Aorta (tissue), 5 donors: ENCODE results near the gene HES6. TPM values are rescaled to one million over a fixed set of nuclear protein-coding genes. Genes with fewer than 3 reads are reported as not detected.

Experiments used
- ATAC-seq: fragments of 200-7000 bp; cut with Tn5 transposase; one replicate; pipeline ENCODE4 v1.9.1; 2022; ENCODE audit warnings: moderate library complexity; ENCODE audit not compliant: low FRiP score
- DNase-seq, 2 donors: peaks; one replicate each; pipeline ENCODE4 v3.0.0-alpha.2; 2020
- H3K27ac ChIP-seq, 2 donors: one replicate each; pipeline ENCODE4 v1.5.1; 2013; ENCODE audit warnings: low read length in 2 of 2, mild to moderate bottlenecking in 2 of 2, moderate library complexity in 2 of 2, control low read depth in 1 of 2, inconsistent platforms in 1 of 2, low read depth in 1 of 2
- H3K27me3 ChIP-seq, 2 donors: one replicate each; pipeline ENCODE4 v1.6.1; 2013; ENCODE audit warnings: control low read depth in 1 of 2, low read length in 1 of 2, mild to moderate bottlenecking in 1 of 2, moderate library complexity in 1 of 2; ENCODE audit not compliant: insufficient read depth in 2 of 2, control insufficient read depth in 1 of 2
- H3K36me3 ChIP-seq, 2 donors: one replicate each; pipeline ENCODE4 v1.6.1; 2013; ENCODE audit warnings: control low read depth in 1 of 2, low read length in 1 of 2, mild to moderate bottlenecking in 1 of 2; ENCODE audit not compliant: insufficient read depth in 2 of 2, control insufficient read depth in 1 of 2
- H3K4me1 ChIP-seq, 2 donors: one replicate each; pipeline ENCODE4 v1.6.1; 2013; ENCODE audit warnings: low read length in 2 of 2, control low read depth in 1 of 2, mild to moderate bottlenecking in 1 of 2, moderate library complexity in 1 of 2; ENCODE audit not compliant: insufficient read depth in 2 of 2, control insufficient read depth in 1 of 2
- H3K4me3 ChIP-seq, 2 donors: one replicate each; pipeline ENCODE4 v1.5.1; 2013; ENCODE audit warnings: low read length in 2 of 2, control low read depth in 1 of 2, mild to moderate bottlenecking in 1 of 2
- H3K9me3 ChIP-seq: one replicate; pipeline ENCODE4 v1.6.1; 2013; ENCODE audit warnings: mild to moderate bottlenecking, low read length; ENCODE audit not compliant: control insufficient read depth
- WGBS, 2 donors: extraction: QIAGEN DNeasy Blood & Tissue Kit; methylation state at CpG; one replicate each; pipeline ENCODE4 v1.1.7; 2013; 5-methylcytosine and 5-hydroxymethylcytosine counted together
- intact Hi-C, 2 donors: fragments of 100-400 bp; cut with DNase I; formaldehyde crosslinking; loops; one replicate each; pipeline versions ENCODE4 v1.14.2 to v1.15.0; 2022
- long read RNA-seq, 2 donors: library from polyadenylated mRNA; unstranded; transcript quantifications; one replicate each; pipeline ENCODE4 v2.0.0, GENCODE V29; 2020 to 2021
- polyA plus RNA-seq, 2 donors: library from polyadenylated mRNA; stranded (reverse); fragments of 200-250 nt; gene quantifications; one replicate each; pipeline ENCODE4 v1.2.3, GENCODE V29; 2013
- total RNA-seq, 2 donors: library from RNA; stranded (reverse); fragmentation: NEBNext Ultra II Directional; extraction: Animal tissue kit (Norgen Biotek cat#: 25700); gene quantifications; one replicate each; pipeline ENCODE4 v1.2.1, GENCODE V29; 2021
- donor health status: healthy with polysubstance abuse.
- donor health status: Bipolar disorder and iron deficiency.
- donor health status: DM: no; HTN: no; CAD: no.
- donor health status: DM: no; HTN: no; CAD: no.
- donor health status: DM: yes; HTN: yes; CAD: no.

Gene HES6, protein sequence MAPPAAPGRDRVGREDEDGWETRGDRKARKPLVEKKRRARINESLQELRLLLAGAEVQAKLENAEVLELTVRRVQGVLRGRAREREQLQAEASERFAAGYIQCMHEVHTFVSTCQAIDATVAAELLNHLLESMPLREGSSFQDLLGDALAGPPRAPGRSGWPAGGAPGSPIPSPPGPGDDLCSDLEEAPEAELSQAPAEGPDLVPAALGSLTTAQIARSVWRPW
- total RNA-seq, result 1 to 10 TPM; 3.3 to 5.2 TPM
- polyA plus RNA-seq, result 1 to 10 TPM; 3.3 to 9.4 TPM
- long read RNA-seq, donor 1, partial matches to known transcripts, result 2 of 5 reads
- long read RNA-seq, donor 1, other reads (novel, unspliced or antisense), result 1 of 5 reads
- long read RNA-seq, donor 2, transcript HES6-201 (4 exons, 1,454 nt), result major isoform, 5 of 7 reads
- long read RNA-seq, donor 2, partial matches to known transcripts, result 0 of 7 reads
- long read RNA-seq, donor 2, other reads (novel, unspliced or antisense), result 0 of 7 reads

DNA sequence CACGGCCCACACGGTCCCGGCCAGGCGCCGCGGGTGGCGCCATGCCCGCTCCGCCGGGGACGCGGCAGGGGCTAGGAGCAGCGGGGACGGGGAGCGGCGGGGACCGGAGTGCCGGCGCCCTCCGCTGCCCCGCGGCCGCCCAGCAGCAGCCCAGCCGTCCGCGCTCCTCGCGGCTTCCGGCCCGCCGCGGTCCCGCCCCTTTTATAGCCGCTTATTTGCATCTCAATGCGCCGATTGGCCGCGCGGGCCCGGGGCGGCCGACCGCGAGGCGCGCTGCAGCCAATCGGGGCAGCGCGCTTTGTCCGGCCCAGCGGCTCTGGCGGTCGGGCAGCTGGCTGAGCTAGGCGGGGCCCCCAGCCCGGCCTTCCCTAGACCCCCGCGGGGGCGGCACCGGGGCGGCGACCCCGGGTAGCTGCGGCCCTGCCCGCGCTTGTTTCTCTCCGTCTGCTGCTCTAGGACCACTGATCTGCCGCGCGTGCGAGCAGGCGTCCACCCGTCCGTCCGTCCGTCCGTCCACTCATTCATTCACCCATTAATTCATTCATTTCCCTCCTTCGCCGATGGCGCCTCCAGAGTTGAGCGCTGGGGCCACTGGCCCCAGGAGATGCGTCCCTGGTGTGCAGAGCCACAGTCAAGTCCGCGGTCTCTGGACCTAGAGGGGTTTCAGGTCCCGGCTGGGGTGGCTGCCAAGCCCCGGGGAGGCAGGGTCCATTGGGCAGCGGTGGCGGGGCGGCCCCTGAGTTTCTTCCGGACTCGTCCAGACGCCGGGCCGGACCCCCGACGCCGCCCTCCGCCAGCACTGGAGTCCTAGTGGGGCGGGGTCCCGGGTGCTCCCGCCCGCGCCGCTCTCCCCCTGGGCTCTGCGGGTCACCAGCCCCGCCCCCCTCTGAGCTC, at the start of gene HES6:
HES6 (minus strand) TSS at position 176 of the 894 bp plus-strand sequence; CDS start at position 43, 133 bp downstream.
- intact Hi-C loops, result no loop called here
- H3K27ac ChIP-seq, result no peak within 1 kb of the TSS
- 1% methylated on average over 78 to 105 of the region's 105 CpGs for WGBS, 2 donors
- DNase-seq (peak; percentile 93 to 97), ATAC-seq (peak; percentile 90)
- H3K4me3 ChIP-seq, result peak within 1 kb of the TSS; percentile 50 to 56
- no peaks in the 10 kb centered on the region for H3K4me1 ChIP-seq
- H3K9me3 ChIP-seq, result no peaks in the 10 kb centered on the region
- H3K27me3 ChIP-seq, result no peaks in the 10 kb centered on the region
- H3K36me3 ChIP-seq, result no peaks in the 10 kb centered on the region

DNA sequence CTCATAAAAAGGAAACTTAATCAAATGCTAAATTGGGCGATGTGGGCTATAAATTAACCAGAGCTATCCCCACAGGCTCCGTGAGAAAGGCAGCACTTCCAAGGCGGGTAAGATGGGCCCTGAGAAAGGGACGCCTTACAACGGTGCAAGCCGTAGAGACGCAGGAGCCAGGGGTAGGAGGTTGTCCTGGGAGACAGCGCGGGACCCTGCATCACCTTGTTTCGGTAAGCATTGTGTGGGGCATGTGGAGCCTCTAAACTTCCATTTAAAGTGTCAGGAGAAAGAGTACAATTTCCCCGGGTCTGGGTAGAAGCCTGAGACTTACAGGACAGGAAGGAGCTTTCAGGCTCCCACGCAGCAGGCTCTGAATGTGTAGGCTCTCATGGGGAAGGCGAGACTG, 49.7 kb upstream of the HES6 start:
- H3K9me3 ChIP-seq, result no peaks in the 10 kb centered on the region
- intact Hi-C loops, result no loop called here
- H3K4me3 ChIP-seq, result no peak overlapping the region
- H3K27ac ChIP-seq, result no peak overlapping the region
- WGBS, 2 donors, result 37 to 45% methylated on average over 13 of the region's 13 CpGs
- no peak for ATAC-seq
- DNase-seq, result peak; percentile 46 to 57
- H3K36me3 ChIP-seq, result no peaks in the 10 kb centered on the region
- no peaks in the 10 kb centered on the region for H3K4me1 ChIP-seq
- H3K27me3 ChIP-seq, result no peaks in the 10 kb centered on the region

DNA sequence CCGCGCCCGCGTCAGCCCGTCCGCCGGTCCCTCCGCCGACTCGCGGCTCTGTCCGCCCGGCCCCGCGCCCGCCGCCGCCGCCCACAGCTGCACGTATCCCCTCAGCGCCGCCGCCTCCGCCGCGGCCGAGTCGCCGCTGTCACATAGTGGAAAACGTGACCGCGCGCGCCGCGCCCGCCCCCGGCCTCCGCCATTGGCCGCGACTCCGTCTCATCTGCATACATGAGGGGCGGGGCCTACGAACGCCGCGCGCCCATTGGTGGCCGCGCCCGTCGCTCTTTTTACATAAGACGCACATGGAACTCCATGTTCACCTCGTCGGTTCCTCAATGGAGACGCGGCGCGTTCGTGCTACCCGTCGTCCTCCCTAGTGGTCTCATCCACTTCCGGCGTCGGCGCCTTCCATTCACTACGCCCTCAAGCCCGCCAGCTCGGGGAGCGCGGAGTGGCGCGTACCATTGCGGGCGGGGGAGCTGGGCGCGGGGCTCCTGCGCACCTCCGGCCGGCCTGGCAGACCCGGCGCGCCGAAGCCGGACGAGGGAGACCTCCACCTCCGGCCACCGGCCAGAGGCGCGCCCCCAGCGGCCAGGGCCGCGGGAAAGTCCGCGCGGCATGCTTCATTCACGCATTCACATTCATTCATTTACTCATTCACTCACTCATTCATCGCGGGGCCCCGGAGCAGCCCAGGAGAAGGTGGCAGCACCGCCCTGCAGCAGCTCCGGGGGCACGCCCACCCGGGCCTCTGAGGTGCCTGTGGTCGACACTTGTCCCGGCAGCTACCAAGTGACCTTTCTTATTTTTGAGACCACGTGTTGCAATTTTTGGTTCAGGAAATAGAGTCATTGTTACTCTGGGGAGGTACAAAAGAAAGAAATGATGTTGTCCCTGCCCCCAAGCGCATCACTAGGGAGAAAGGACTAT, 49.1 kb upstream of the HES6 start:
- H3K4me3 ChIP-seq, result peak overlapping the region; percentile 58 to 69
- H3K27ac ChIP-seq, result peak overlapping the region; percentile 81 to 88
- ATAC-seq, result peak; percentile 91
- WGBS, 2 donors, result 1% methylated on average over 104 to 108 of the region's 108 CpGs
- intact Hi-C loops, result no loop called here
- H3K27me3 ChIP-seq, result no peaks in the 10 kb centered on the region
- peak; percentile 98 to 99 for DNase-seq
- H3K4me1 ChIP-seq, result no peaks in the 10 kb centered on the region
- no peaks in the 10 kb centered on the region for H3K36me3 ChIP-seq
- H3K9me3 ChIP-seq, result no peaks in the 10 kb centered on the region

DNA sequence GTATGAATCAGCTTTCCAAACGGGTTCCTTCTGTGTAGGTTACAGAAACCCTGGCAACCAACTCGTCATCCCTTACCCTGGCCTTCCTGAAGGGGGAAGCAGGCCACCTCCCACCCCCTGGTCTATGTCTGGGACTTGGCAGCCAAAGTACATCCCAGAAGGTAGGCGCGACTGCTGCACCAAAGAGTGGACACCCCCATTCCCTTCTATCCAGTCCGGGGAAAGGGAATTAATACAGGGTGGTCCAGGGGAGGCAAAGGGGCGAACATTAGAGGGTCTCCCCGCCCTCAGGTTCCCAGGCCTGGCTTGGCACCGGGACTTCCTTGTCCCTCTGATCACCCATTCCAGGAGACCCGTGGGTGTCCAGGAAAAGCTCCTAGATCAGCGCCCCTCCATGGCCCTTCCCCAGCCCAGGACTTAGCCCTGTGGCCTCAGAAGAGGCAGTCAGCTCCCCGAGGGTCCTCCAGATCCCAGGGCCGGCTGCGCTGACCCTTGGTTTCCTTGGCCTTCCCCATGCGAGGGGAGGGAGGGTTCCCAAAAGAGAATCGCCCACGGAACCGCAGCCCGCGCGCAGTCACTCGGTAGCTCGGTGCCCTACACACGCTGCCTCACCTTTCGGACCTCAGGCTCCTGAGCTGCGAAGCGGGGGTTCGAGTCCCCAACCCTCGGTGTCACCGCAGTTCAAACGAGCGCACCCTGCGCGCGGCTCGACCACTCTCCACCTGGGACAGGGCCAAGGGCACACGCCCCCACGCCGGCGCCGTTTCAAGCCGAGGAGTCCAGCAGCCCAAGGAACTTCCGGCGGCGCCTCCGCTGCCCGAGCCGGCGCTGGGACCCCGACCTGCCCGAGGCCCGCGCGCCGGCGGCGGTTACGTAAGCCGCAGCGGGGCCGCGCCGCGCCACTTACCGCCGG, 48.2 kb upstream of the HES6 start, which contains the start of gene PER2:
PER2 (minus strand) TSS at position 874 of the 913 bp plus-strand sequence. CDS start 10,674 bp downstream, outside the sequence.
- DNase-seq, result peak; percentile 78 to 90
- 0% methylated on average over 52 to 65 of the region's 65 CpGs for WGBS, 2 donors
- H3K27me3 ChIP-seq, result no peaks in the 10 kb centered on the region
- H3K4me3 ChIP-seq, result peak within 1 kb of the TSS; percentile 58 to 69
- peak; percentile 58 for ATAC-seq
- intact Hi-C loops, result loop anchor here in 1 of 2 donors (2.0 kb wide), 1 partner anchor 33 kb away; the partner anchor contains the start of gene TRAF3IP1
- peak within 1 kb of the TSS; percentile 88 for H3K27ac ChIP-seq
- no peaks in the 10 kb centered on the region for H3K36me3 ChIP-seq
- H3K9me3 ChIP-seq, result no peaks in the 10 kb centered on the region
- H3K4me1 ChIP-seq, result no peaks in the 10 kb centered on the region

DNA sequence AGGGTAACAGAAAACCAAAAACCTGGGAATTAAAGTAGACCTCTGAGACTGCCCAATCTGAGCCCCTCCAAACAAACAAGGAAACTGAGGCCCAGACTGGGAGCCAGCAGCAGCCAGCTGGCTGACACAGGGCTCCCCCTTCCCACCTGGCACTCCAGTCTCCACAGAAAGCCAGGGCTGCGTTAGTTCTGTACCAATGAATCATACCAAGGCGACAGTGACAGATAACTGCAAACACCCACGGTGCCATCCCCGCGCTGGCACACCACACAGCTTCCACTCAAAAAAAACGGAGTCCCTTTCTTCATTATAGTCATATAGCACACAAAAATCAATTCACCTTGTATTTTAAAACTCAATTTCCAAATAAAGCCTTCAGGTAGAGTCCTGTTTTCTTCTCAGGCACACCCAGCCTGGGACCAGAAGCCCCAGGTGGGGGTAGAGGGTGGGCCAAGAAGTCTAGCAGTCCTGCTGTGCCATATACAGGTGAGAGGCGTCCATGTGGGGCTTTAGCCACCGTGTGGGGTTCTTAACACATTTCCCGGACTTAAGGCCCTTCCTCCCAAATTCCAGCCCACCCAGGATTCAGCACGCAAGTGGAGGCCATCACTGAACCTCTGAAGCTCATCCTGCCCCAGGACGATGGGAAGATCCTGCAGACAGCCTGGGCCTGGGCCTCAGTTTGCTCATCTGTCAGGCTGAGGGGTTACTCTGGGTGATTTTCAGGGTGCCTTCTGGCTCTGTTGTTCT, 47.3 kb upstream of the HES6 start:
- H3K9me3 ChIP-seq, result no peaks in the 10 kb centered on the region
- H3K27ac ChIP-seq, result peak overlapping the region; percentile 88
- H3K4me3 ChIP-seq, result peak overlapping the region; percentile 2 to 69
- WGBS, 2 donors, result 20 to 30% methylated on average over 11 of the region's 11 CpGs
- intact Hi-C loops, result loop anchor here in 1 of 2 donors (2.0 kb wide), 1 partner anchor 34 kb away; the partner anchor contains the start of gene TRAF3IP1
- ATAC-seq (no peak), DNase-seq (peak; percentile 42 to 74)
- H3K4me1 ChIP-seq, result no peaks in the 10 kb centered on the region
- H3K27me3 ChIP-seq, result no peaks in the 10 kb centered on the region
- no peaks in the 10 kb centered on the region for H3K36me3 ChIP-seq

DNA sequence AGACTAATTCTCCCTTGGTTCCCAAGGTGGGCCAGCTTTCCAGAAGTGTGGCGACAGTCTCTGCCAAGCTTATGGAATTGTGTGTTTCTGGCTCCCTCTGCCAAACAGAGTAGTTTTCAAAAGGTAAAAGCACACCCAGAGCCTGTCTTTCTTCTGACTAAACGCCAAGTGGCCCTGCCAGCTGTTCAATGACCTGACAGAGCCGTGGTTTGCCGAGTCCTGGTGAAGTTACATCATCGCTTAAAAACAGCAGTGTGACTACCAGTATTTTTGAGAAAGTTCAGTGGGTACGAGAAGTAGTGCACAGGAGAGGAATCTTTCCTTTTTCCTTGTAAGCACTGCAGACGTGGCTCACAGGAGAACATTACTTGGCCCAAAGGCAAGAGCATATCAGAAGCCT, 46.7 kb upstream of the HES6 start:
- peak overlapping the region; percentile 88 for H3K27ac ChIP-seq
- DNase-seq, result peak; percentile 80 to 88
- H3K9me3 ChIP-seq, result no peaks in the 10 kb centered on the region
- H3K4me1 ChIP-seq, result no peaks in the 10 kb centered on the region
- ATAC-seq, result peak; percentile 63
- intact Hi-C loops, result loop anchor here in 1 of 2 donors (2.0 kb wide), 1 partner anchor 34 kb away; the partner anchor contains the start of gene TRAF3IP1
- WGBS, 2 donors, result 5 to 7% methylated on average over 7 of the region's 7 CpGs
- no peaks in the 10 kb centered on the region for H3K36me3 ChIP-seq
- H3K4me3 ChIP-seq, result no peak overlapping the region
- H3K27me3 ChIP-seq, result no peaks in the 10 kb centered on the region

DNA sequence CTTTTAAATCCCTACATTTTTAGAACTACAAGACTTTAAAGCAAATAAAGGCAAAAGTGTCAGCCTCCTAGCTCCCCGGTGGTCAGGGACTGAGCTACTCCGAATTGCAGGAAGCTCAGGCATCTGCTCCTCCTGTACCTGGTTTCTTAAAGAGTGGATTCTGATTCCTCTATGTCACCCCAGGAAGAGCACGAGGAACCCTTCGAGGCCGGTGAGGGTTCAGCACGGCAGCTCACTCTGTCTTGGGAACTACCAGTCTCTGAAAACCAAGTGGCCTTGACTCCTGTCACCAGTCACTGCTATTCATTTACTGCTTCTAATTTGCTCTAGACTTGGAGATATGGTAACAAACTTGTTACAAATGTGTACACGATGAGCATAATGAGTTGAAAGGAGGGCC, 46.3 kb upstream of the HES6 start:
- WGBS, 2 donors, result 13 to 17% methylated on average over 7 of the region's 7 CpGs
- intact Hi-C loops, result loop anchor here in 1 of 2 donors (2.0 kb wide), 1 partner anchor 35 kb away; the partner anchor contains the start of gene TRAF3IP1
- DNase-seq (no peak), ATAC-seq (no peak)
- no peaks in the 10 kb centered on the region for H3K4me1 ChIP-seq
- no peaks in the 10 kb centered on the region for H3K36me3 ChIP-seq
- peak overlapping the region; percentile 72 to 88 for H3K27ac ChIP-seq
- no peaks in the 10 kb centered on the region for H3K9me3 ChIP-seq
- H3K27me3 ChIP-seq, result no peaks in the 10 kb centered on the region
- no peak overlapping the region for H3K4me3 ChIP-seq
